Activated naive CD4-positive, alpha-beta T cell treated with anti-CD3 and anti-CD28 coated beads, Interleukin-2, amount 50 U/mL, for 16 hours (primary cell): ENCODE results near the gene PGBD1.
"Not testable (repeated sequence)": the region's sequence is repeated elsewhere in the genome, so short reads cannot be mapped to it uniquely, and the experiment has no call there.

Experiments
- DNase-seq: peaks from one replicate; pipeline ENCODE4 v3.0.0-alpha.2; 2020

Gene PGBD1

DNA sequence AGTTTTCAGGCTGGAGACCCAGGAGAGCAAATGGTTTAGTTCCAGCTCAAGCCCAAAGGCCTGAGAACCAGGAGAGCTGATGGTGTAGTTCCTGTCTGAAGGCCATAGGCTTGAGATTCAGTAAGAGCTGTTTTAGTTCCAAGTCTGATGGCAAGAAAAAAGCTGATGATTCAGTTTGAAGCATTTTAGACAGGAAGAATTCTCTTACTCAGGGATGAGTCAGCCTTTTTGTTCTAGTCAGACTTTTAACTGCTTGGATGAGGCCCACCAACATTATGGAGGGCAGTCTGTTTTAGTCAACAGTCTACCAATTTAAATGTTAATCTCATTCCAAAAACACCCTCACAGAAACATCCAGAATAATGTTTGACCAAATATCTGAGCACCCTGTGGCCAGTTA, 11.9 kb upstream of the PGBD1 start:
- no peak for DNase-seq

DNA sequence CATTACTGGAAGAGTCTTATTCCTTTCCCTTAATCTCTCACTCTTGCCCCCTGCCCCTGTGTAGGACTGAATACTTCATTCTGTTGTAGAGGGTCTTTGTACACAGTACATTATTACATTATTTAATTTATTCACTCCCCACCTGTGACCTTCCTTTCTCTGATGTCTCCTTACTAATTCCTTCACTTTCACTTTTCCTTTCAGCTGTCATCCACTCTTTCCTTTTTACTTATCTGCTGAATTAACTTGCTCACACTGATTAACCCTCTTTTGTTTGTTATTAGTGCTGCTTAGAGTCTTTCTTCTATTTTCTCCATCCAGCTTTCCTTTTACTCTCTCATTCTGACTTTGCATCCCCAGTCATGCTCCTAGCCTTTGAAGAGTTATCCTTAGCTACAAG, 6.5 kb upstream of the PGBD1 start:
- DNase-seq: no peak

DNA sequence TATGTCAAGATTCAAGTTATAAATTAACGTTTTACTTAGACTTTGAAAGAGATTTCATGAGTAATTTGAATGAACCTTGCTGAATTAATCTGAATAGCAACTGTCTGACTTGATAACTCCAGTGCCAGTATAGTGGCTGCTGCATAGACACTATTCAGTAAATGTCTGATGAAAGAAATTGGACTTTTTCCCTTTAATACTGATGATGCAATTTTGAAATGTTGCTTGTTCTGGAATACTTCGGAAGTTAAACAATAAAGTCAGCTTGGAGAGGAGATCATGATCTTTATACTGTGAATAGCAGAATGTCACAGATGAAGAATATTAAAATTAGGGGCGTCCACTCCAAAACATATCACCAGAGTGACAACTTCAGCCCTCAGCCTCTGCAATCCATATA, 3.6 kb upstream of the PGBD1 start:
- no peak for DNase-seq

DNA sequence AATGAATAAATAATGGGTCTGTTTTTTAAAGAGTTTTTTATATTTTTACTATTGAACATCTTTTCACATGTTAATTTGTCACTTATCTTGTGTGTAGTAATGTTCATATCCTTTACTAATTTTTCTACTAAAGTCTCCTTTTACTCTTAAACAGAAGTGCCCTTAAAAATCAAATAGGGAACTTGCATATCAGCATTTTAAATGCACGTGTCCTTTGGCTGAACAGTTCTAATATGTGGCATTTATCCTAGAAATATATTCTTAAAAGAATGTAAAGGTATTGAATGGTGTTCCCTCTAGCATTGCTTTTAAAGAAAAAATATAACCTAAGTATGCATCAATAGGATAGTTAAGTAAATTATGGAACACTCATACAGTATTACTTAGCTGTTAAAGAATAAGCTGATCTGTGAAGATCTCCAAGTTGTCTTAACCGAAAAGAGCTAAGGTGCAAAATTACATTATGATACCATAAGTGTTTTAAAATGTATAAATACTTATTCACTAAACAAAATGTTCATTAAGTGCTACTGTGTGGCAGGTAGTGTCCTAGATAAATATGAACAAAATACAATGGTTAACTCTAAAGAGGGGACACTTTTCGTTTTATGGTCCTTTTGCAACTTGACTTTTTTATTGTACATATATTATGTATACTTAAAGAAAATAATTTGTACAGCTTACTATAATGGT, 631 bp upstream of the PGBD1 start:
- no peak for DNase-seq

DNA sequence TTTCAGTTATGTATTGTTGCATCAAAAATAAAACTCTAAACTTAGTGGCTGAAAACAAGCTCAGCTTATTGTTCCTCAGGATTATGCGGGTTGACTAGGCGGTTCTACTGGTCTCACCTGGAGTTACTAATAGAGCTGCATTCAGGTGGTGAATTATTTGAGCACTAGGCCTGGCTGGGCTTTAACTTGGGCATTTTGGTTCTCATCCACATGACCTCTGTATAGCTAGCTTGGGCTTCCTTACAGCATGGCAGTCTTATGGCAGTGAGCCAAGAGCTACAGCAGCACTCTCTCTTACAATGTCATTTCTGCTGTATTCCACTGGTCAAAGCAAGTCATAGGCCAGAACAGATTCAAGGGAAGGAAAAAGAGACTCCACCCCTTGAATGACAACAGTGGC, 1.6 kb downstream of the PGBD1 start:
- DNase-seq: no peak

DNA sequence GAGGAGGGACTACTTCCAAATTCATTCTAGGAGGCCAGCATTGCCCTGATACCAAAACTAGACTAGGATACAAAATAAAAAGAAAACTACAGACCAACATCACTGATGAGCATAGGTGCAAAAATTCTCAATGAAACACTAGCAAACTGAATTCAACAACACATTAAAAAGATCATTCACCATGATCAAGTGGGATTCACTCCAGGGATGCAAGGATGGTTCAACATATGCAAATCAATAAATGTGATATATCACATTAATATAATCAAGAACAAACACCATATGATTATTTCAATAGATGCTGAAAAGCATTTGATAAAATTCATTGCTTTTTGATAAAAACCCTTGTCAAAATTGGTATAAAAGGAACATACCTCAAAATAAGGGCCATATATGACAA, 10.2 kb downstream of the PGBD1 start:
- DNase-seq: no peak

DNA sequence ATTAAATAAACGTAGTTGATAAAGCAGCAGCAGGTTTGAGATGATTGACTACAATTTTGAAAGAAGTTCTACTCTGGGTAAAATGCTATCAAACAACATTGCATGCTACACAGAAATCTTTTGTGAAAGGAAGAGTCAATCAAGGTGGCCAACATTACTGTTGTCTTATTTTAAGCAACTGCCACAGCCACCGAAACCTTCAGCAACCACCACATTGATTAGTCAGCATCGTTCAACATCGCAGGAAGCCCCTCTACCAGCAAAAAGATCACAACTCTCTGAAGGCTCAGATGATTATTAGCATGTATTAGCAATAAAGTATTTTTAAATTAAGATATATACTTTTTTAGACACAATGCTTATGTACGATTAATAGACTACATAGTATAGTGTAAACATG, 14.0 kb downstream of the PGBD1 start:
- no peak for DNase-seq

DNA sequence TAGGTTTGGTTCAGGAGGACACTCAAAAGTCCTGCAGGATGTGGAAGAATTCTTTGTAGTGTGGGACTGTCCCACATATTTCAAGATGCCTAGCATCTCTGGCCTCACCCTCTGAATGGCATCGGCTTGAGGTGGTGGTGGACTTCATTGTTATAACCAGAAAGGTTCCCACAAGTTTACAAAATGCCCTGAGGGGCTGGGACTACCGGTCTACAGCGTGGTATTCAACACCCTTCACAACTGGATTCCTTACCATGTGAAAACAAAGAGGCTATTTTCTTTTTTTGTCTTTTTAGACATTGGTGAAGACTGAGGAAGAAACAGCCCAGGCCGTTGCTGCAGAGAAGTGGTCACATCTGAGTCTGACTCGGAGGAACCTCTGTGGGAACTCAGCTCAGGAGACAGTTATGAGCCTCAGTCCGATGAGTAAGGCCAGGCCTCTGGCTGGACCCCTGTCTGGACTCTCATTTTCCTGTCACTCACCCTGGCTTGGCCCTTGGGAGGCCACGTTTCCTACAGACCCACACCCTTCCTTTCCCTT, 15.2 kb downstream of the PGBD1 start:
- no peak for DNase-seq

DNA sequence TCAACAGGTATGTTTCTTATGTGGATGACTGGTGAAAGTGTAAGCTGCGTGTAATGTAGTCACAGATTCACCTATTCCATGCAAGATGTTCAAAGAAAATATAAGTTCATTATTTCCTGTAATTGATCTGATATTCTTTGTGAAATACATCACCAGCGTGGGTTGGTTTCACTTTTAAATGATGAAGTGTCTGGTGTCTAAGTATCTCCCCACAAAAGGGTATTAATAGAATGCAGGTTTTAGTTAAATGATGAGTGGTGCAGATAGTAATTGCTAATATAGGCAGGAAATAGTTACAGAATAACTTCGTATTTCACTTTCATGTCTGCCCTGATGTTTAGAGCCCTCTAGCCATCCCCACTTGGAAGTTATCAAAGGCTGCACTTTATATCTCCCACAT, 22.2 kb downstream of the PGBD1 start:
- DNase-seq: no peak

DNA sequence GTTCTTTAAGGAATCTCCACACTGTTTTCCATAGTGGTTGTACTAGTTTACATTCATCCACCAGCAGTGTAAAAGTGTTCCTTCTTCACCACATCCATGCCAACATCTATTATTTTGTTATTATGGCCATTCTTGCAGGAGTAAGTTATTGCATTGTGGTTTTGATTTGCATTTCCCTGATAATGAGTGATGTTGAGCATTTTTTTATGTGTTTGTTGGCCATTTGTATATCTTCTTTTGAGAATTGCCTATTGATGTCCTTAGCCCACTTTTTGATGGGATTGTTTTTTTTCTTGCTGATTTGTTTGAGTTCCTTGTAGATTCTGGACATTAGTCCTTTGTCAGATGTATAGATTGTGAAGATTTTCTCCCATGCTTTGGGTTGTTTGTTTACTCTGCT, 25.0 kb downstream of the PGBD1 start:
- DNase-seq: not testable (repeated sequence)

DNA sequence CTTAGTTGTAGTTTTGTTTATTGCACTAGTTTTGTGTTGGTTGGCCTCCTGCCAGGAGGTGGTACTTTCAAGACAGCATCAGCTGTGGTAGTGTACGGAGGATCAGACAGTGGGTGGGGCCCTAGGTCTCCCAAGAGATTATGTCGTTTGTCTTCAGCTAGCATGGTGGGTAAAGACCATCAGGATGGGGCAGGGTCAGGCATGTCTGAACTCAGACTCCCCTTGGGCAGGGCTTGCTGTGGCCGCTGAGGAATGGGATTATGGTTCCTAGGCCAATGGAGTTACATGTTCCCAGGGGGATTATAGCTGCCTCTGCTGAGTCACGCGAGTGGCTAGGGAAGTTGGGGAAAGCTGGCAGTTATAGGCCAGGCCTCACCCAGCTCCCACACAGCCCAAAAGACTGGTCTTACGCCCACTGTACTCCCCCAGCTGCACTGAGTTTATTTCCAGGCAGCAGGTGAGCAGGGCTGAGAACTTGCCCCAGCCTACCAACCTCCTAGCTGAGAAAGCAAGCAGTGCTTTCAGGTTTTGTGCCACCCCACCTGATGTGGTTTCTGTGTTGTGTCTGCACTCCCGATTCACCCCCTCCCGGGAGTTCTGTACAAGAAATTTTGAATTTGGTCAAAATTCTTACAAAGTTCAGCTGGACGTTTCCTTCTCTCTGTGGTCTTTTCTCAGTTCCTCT, 29.9 kb downstream of the PGBD1 start:
- DNase-seq: no peak

DNA sequence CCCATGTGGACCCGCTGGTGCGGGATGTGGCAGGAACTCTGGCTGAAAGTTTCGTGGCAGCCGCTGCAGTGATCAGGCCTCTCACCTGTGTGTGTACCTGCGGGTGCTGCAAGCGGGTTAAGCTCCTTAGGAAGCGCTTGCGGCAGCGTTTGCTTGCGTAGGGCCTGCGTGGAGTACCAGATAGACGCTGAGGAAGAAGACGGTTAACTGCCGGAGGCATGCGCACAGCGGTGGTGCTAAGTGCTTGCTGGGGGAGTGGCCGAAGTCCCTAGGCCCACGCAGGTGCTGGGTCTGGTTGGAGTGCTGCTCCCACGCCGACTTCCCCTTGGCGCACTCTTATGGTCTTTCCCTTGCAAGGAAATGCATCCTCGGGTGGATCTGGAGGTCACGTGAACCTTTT, 31.6 kb downstream of the PGBD1 start:
- DNase-seq: no peak

DNA sequence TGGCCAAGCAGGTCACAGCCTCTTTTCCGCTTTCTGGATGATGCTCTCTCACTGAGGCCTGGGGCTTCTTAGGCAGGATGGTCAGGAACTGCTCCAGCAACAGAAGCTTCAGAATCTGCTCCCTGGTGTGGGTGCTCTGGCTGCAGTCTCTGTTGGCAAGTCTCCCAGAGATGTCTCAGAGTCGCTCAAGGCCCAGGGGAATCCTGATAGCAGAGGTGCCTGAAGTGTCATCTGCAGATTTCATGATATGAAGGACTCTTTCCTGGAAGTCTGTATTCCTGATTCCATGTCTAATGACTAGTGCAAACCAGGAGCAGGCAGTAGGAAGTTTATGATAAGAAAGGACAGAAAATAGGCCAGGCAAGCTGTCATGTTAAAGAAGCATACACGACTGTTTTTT, 34.3 kb downstream of the PGBD1 start:
- no peak for DNase-seq

DNA sequence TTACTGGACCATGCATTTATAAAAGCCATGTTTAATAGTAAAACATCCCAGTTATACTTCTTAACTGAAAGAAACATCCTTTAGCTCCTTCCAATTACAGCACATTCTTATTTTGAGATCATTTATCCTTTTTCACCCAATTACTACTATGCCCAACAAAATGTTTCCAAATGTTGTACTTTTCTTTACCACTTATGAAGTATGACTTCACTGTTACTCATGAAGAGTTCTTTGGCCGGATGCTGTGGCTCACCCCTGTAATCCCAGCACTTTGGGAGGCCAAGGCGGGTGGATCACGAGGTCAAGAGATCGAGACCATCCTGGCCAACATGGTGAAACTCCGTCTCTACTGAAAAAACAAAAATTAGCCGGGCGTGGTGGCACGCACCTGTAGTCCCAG, 36.5 kb downstream of the PGBD1 start:
- DNase-seq: not testable (repeated sequence)

DNA sequence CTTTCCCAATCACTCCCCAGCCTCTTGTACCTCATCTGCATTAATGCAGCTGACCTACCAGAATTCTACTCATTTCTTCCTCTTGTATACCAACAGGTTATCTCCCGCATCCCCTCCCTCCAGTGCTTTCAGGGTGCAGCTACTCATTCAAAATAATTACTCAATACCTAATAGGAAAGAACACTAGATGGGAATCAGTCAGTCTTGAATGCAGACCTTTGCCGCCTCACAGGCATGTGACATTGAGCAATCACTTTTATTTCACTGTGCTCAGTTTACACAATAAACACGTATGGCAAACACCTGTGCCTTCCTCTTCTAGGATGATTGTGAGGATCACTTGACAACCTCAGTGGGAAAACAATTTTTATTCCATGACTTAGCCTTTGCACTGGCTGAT, 41.3 kb downstream of the PGBD1 start:
- no peak for DNase-seq

DNA sequence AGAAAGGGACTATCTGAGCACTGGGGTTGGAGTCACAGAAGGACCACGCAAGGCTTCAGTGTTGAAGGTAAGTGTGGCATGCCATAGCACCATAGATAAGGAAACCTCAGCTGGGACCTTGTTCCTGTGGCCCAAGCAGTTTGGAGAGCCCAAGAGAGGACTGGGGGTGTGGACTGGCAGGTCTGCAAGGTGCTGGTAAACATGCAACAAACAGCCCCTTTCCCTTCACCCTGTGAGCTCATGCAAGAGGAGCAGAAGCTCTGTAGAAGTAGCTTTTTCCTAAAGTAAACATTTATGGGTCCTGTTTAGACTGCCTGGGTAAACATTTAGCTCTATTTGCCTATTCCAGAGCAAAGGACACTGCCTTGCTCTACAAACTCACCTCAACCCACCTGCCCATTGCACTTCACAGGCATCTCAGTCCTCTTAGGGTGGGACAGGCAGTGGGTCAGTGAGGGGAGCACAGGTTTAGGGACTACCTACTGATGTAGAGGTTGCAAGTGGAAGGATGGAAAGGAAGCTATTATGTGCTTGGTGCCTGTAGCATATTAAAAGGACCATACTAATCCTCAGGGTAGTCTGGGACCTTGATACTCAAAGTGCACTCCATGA, 42.5 kb downstream of the PGBD1 start:
- no peak for DNase-seq

DNA sequence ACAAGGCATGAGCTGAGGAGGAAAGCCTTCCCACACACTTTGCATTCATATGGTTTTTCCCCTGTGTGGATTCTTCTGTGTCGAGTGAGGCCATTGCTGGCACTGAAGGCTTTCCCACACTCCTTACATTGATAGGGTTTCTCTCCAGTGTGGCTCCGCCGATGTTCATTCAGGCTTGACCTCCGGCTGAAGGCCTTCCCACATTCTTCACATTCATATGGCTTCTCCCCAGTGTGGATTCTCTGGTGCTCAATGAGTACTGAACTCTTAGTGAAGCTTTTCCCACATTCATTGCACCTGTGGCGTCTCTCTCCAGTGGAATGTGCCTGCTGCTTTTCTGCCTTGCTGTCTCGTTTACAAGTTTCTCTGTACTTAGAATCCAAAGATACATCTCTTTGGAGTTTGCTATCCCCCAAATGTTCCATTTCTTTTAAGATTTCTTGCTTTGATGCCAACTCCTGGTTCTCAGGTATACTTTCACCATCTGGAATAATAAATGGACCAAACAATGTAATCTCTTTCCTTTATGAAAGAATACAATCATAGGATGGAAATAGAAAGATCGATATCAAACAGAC, 45.1 kb downstream of the PGBD1 start:
- DNase-seq: no peak

DNA sequence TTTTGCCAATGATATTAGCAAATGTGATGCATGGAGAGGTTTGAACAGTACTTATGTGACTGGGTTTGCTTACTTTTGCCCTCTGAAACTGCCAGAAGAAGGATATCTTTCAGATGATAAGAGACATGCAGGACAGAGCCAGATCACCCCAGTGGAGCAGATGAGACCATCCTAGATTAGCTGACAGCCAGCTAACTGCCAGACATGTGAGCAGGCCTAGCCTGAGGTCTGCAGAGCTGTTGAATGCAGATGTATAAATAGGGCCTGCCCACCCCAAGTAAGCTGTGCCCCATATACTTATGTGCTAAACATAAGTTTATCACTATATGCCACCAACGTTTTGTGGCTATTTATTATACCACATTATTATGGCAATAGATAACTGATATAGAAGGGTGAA, 48.7 kb downstream of the PGBD1 start:
- no peak for DNase-seq

DNA sequence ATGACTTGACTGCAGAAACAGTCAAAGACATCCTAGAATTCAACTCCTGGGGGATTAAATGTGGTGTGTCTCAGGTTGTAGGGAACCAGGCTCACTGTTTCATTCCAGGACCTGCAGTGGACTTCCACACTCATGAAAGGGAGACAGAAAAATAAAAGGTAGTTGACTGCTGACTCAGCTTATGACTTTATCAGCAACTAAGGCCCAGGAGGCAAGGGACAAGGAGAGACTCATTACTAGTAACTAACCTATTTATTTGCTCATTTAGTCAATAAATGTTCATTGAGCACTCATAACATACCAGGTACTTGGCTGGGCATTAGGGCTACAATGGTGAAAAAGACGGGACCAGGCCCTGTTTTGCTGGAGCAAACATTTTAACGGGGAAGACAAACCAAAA, 51.7 kb downstream of the PGBD1 start:
- DNase-seq: no peak

DNA sequence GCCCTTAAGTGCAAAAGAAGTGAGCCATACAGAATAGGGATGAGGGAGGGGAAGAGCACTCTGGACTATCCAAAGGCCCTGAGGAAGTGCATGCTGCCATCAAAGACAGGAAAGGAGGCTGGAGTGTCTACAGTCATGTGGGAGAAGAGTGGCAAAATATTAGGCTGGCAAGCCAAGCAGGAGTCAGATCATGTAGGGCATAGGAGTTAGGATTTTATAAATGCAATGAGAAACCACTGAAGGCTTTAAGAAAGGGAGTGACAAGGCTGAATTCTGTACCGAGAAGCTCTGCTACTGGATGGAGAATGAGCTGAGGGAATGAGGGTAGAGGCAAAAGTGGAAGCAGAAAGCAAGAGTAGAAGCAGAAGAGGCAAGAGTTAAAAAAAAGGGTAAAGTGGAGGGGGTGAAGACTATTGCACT, 52.2 kb downstream of the PGBD1 start:
- no peak for DNase-seq

DNA sequence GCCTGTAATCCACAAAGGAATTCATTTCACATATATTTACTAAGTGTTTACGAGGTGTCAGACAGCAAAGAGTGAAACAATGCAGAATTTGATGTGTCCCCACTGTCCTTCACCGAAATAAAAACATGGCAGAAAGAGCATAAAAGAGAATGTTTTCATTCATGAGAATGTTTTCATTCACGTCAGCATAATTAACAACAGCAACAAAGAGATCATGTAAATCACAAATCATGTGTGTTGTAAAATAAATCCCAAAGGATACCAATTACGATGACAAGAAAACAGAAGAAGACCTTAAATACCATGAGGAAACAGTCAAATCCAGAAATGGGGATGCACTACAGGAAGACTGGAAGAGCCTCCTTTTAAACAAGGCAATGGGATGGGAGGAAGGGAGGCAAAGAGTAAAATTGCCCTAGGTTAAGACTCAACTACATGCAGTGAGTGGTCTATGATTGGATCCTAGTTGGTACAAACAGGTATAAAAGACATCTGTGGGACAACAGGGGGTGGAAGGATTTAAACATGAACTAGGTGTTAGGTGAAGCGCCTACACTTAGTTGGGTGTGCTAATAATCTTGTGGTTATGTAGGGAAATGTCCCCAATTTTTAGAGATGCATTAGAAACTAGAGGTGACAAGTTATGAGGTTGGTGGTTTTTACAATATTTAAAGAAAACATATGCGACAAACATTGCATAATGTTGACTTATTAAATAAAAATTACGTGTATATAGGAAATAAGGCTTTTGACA, 53.1 kb downstream of the PGBD1 start:
- DNase-seq: no peak

DNA sequence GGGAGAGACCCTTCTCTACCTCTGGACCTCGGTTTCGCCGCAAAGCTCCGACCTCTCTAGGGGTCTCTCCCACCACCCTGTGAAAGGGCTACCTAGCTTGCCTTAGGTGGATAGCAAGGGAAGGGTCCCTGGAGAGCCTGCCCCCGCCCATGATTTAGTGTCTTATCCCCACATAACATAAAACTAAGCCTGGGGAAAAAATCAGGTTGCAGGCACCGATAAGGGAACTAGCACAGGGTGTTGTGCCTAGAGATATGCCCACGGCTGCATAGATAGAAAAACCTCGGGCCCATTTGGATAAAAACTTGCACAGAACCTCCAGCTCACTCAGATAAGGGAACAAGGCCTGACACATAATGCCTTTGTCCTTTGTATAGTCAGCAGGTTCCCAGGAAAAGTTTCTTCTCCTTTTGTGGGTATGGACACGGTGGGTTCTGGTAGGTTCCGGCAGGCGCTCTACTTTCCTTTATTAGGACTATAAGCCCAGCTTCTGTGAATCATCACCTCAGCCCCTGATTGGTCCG, 53.7 kb downstream of the PGBD1 start:
- no peak for DNase-seq
